Stimulated activated CD4-positive, alpha-beta T cell treated with anti-CD3 and anti-CD28 coated beads, Interleukin-15, amount 100 ng/mL, for 1 hour (primary cell): ENCODE measurements around the gene ZMIZ2.
"Not testable (repeated sequence)": the region's sequence is repeated elsewhere in the genome, so short reads cannot be mapped to it uniquely, and the experiment has no call there.

Experiments used
- DNase-seq, 2 donors: peaks; one replicate each; pipeline ENCODE4 v3.0.0-alpha.2; 2020; ENCODE audit warnings: low read depth in 1 of 2, low spot score in 1 of 2

The ZMIZ2 gene

GRCh38 chr7:44801890-44802289 lies 53.2 kb downstream of the ZMIZ2 start:
- no peak for DNase-seq

GRCh38 chr7:44802418-44803025 lies 53.9 kb downstream of the ZMIZ2 start:
- DNase-seq, result no peak

- not testable (repeated sequence) for DNase-seq
These were observed 55.3 kb downstream of the ZMIZ2 start for GRCh38 chr7:44803828-44804519.

- DNase-seq, result no peak
These were observed 57.3 kb downstream of the ZMIZ2 start for GRCh38 chr7:44805950-44806349.

DNA sequence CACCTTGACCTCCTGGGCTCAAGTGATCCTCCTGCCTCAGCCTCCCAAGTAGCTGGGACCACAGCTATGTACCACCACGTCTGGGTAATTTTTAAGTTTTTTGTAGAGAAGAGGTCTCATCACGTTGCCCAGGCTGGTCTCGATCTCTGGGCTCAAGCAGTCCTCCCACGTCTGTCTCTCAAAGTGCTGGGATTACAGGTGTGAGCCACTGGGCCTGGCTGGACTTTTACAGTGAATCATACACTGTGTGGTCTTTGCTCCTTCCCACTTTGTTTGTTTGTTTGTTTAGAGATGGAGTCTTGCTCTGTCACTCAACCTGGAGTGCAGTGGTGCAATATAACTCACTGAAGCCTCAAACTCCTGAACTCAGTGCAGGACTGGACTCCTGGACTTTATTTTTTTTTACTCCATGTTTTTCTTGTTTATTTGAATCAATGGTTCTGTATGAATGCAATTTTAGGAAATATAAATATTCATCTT lies 60.3 kb downstream of the ZMIZ2 start:
- no peak for DNase-seq

GRCh38 chr7:44811093-44811492 lies 62.4 kb downstream of the ZMIZ2 start:
- DNase-seq, result no peak

DNA sequence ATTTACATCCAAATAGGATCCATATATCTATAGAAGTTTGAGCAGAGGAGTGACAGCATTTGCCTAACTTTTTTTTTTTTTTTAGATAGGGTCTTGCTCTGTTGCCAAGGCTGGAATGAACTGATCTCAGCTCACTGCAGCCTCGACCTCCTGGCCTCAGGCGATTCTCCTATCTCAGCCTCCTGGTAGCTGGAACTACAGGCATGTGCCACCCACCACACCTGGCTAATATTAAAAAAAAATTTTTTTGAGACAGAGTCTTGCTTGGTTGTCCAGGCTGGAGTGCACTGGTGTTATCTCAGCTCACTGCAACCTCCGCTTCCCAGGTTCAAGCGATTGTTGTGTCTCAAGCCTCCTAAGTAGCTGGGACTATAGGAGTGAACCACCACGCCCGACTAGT lies 62.9 kb downstream of the ZMIZ2 start:
- DNase-seq, result no peak

- DNase-seq, result no peak
These were observed 66.3 kb downstream of the ZMIZ2 start for GRCh38 chr7:44814919-44815318.

DNA sequence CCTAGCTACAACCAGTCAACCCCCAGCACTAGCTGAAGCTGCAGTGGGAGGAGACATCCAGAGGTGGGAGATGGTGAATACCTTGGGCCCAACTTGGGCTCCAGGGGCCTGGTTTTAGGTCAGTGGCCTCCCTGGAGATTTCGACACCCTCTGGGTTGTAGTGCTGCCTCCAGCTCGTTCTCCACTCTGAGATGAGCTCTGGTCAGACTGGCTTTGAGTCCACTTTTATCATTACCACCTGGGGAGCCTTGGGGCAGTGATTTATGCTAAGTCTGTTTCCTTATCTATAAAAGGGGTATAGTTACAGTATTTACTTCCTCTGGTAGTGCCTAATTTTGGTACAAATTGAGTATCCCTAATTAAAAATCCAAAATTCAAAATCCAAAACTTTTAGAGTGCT lies 70.6 kb downstream of the ZMIZ2 start:
- DNase-seq, result no peak
